AG04449 (cell line): ENCODE results near the gene HDAC4.

Experiments
- CTCF ChIA-PET: fragments of 350-600 bp; formaldehyde crosslinking; extraction: SDS; loops from one replicate; lab custom pipeline; 2021; ENCODE audit warnings: antibody characterized with exemption; lab: Yijun Ruan, JAX
- POLR2A ChIA-PET: fragments of 400-600, 350-600 bp; formaldehyde crosslinking; extraction: SDS; loops from one replicate; lab custom pipeline; 2020; ENCODE audit warnings: antibody characterized with exemption, inconsistent platforms; lab: Yijun Ruan, JAX
- DNase-seq: peaks from one replicate; pipeline ENCODE4 v3.0.0-alpha.2; 2010; ENCODE audit warnings: low read depth, low spot score
- H3K4me3 ChIP-seq: 2 replicates; pipeline ENCODE4 v1.5.1; 2011; ENCODE audit warnings: low read depth, mild to moderate bottlenecking, control low read depth, low read length
- TF ChIP-seq, protein P1 (sequence below): IDR thresholded peaks from one replicate; pipeline ENCODE4 v1.5.1; 2011; ENCODE audit warnings: mild to moderate bottlenecking, moderate library complexity, low read length, control low read depth, inconsistent platforms; ENCODE audit not compliant: insufficient read depth; ENCODE audit errors: missing control alignments

The HDAC4 gene

DNA sequence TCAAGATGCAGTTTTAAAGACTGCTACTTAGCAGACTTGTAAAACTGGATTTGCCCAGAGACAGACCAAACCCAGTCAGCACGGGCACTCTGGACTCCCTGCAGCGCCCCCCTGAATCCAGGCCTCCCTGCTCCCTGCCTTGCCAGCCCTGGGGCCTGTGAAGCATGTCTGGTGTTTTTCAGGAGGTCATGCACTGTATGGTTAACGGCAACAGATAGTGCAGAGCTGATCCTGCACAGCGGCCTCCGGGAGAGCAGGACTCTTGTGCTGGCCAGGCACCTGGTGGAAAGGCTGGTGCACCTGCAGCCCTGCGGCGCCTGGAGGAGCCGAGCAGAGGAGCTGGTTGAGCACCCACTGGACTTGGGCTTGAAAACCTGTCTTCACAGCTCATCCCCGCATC, 30.4 kb downstream of the HDAC4 start:
- TF ChIP-seq, protein P1, sequence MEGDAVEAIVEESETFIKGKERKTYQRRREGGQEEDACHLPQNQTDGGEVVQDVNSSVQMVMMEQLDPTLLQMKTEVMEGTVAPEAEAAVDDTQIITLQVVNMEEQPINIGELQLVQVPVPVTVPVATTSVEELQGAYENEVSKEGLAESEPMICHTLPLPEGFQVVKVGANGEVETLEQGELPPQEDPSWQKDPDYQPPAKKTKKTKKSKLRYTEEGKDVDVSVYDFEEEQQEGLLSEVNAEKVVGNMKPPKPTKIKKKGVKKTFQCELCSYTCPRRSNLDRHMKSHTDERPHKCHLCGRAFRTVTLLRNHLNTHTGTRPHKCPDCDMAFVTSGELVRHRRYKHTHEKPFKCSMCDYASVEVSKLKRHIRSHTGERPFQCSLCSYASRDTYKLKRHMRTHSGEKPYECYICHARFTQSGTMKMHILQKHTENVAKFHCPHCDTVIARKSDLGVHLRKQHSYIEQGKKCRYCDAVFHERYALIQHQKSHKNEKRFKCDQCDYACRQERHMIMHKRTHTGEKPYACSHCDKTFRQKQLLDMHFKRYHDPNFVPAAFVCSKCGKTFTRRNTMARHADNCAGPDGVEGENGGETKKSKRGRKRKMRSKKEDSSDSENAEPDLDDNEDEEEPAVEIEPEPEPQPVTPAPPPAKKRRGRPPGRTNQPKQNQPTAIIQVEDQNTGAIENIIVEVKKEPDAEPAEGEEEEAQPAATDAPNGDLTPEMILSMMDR = no peak
- CTCF ChIA-PET = no interaction called here
- H3K4me3 ChIP-seq = no peak overlapping the region
- POLR2A ChIA-PET = no interaction called here
- no peak for DNase-seq

DNA sequence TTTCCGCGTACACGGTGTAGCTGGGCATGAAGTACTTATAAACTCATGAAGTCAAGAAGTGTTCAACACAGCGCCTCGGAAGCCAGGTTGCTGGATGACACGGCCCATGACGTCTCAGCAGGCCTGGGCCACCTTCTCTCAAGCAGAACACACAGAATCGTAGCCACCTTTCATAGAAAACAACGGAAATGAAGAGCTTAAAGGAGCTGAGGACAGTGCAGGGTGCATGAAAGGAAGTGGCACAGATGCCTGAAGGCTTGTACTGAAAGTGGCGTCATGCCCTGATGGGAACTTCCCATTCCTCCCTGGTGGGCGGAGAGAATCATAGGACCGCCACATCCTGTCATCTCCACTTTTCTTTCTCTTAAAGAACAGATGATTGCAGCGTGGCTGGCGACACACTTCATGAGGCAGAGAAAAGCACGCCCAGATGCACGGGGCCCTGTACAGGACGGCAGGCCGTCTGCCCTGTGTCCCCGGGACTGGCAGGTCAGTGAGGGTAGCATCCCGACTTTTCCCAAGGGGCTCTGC, 31.1 kb downstream of the HDAC4 start:
- CTCF ChIA-PET = no interaction called here
- POLR2A ChIA-PET = no interaction called here
- no peak overlapping the region for H3K4me3 ChIP-seq
- peak; percentile 12 for DNase-seq
- TF ChIP-seq, protein P1 = no peak

DNA sequence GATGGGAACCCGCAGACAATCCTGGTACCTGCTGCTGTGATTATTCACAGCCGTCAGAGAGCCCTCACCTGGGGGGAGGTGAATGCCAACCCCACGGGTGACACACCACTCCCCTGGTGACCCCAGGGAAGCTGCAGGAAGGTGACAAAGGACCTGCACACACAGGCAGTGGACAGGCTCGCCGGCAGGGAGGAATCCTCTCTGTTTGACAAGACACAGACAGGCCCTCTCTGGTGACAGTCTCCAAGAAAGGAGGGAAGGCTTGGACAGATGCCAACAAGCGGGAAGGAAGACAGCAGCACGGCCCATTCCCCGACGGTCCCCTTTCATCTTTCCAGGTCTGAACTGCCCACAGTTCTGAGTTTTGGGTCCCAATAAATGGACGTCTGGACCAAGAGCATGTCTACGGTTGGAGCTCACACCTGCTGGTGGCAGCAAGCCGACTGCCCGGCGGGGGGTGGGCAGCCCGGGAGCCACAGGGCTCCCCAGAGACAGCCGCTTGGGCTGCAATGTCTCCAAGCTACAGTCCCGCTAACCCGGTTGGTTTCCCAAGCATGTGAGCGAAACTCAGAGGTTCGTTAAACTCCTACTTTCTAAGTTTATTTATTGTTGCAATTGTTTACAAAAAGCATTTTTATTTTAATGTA, 31.8 kb downstream of the HDAC4 start:
- TF ChIP-seq, protein P1 = no peak
- DNase-seq = no peak
- ChIA-PET CTCF (interaction anchor here (1.5 kb wide), 1 partner anchor 11 kb away, joined by 5 read pairs; no protein-coding TSS in a partner anchor), POLR2A (no interaction called here)
- no peak overlapping the region for H3K4me3 ChIP-seq

DNA sequence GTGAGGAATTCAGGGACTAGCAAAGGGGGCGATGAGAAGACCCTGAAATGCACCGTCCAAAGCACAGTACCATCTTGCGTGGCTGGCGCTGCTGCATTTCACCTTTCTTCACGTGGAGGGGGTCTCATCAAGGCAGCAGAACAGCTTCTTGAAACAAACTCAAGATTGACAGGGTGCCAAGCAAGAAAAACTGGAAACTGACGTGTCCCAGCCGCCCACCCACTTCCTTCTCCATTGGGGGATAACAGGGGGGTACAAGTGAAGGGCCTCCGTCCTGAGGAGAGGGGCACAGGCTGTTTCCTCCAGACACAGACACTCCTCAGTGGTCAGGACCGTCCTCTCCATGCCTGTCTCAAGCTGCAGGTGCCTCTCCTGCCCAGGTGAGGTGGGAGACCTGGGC, 32.5 kb downstream of the HDAC4 start:
- TF ChIP-seq, protein P1 = no peak
- POLR2A ChIA-PET = no interaction called here
- CTCF ChIA-PET = interaction anchor here (1.0 to 1.5 kb wide), 2 partner anchors 11 to 25 kb away, joined by 3 to 5 read pairs; no protein-coding TSS in a partner anchor
- DNase-seq = no peak
- H3K4me3 ChIP-seq = no peak overlapping the region

DNA sequence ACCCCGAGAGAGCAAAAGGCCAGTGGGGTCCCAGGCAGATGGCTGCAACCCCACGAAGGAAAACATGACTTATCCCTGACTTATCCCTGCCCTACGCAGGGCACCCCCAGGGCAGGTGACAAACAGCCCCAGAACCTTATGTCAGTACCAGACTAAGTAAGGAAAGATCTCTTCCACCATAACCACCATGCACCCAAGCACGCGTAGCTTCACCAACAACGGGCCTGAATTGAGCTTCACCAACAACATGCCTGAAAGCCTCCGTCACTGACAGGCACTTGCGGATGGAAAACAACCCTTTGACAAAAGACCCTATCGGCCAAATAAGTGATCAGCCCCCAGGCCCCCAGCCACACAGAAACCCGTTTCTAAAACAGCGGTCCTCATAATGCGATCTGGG, 34.1 kb downstream of the HDAC4 start:
- H3K4me3 ChIP-seq = no peak overlapping the region
- ChIA-PET POLR2A (no interaction called here), CTCF (no interaction called here)
- TF ChIP-seq, protein P1 = no peak
- no peak for DNase-seq

DNA sequence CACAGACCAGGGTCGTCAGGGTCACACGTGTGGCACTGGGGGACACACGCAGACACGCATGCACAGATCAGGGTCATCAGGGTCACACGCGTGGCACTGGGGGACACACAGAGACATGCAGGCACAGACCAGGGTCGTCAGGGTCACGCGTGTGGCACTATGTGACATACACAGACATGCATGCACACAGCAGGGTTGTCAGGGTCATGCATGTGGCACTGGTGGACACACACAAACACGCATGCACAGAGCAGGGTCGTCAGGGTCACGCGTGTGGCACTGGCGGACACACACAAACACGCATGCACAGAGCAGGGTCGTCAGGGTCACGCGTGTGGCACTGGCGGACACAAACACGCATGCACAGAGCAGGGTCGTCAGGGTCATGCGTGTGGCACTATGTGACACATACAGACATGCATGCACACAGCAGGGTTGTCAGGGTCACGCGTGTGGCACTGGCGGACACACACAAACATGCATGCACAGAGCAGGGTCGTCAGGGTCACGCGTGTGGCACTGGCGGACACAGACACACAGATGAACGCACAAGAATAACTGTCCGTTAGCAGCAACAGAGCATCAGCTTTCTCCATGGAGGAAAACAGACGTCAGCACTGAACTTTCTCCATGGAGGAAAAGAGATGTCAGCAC, 34.9 kb downstream of the HDAC4 start:
- no peak overlapping the region for H3K4me3 ChIP-seq
- DNase-seq = no peak
- CTCF ChIA-PET = no interaction called here
- TF ChIP-seq, protein P1 = no peak
- POLR2A ChIA-PET = no interaction called here
